GM18873 (cell line): Measurements from ENCODE around the gene AKIRIN2.

ENCODE experiments used
- ATAC-seq: cut with Tn5 transposase; IDR thresholded peaks from one replicate; pipeline ENCODE4 v1.9.1; 2021; ENCODE audit warnings: mild to moderate bottlenecking, moderate library complexity, moderate number of reproducible peaks; ENCODE audit not compliant: unreplicated experiment, low FRiP score

AKIRIN2 gene

DNA sequence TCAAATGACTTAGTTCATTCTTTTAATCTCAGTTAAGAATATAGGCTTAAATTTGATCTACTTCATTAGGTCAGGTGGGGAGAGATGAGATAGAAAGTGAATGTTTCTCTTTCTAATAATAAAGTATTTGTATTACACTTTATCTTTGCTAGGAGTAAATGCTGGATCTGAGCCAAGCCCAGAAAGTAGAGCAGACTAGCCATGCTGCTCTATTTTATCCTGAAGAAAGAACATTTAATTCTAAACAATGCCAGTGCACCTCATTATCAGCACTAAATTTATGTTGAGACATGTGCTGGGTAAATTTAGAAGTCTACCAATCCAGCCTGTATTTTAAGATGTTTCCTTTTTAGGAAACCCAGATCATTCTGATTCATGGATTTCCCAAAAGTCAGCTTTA lies 43.5 kb downstream of the AKIRIN2 start:
- no peak for ATAC-seq

DNA sequence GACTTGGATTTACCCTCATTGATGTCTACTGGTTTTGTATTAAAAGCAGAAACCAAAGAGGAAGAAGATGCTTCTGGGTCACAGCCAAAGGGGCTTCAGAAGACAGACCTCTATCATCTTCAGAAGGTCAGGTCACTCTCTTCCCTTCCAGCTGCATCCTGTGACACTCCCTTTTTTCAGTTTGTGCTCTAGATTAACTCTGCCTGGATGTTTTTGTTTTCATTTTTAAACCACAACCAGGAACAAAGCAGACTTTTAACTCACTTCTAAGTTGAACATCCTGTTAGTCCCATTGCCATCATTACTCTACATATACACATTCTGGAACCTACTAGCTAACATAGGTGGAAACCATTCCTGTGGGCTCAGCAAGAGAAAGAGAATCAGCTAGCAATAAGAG lies 45.2 kb downstream of the AKIRIN2 start:
- ATAC-seq = peak; percentile 80

DNA sequence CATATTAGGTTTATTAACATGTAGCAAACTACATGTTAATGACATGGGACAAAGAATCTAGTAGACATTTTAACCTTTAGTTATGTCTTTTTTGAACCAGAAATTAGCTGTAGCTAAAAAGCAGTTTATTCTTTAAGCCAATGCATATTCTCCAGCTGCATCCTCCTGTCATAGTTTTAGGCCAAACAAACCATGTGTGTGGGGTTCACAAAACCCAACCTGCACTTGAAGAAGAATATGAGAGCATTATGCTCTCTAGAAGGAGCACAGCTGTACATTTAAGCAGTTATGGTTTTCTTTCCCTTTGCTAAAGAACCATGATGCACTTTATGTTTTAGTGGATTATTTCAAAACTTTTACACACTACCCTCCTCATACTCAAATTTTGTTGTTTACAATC lies 46.2 kb downstream of the AKIRIN2 start:
- ATAC-seq = no peak

DNA sequence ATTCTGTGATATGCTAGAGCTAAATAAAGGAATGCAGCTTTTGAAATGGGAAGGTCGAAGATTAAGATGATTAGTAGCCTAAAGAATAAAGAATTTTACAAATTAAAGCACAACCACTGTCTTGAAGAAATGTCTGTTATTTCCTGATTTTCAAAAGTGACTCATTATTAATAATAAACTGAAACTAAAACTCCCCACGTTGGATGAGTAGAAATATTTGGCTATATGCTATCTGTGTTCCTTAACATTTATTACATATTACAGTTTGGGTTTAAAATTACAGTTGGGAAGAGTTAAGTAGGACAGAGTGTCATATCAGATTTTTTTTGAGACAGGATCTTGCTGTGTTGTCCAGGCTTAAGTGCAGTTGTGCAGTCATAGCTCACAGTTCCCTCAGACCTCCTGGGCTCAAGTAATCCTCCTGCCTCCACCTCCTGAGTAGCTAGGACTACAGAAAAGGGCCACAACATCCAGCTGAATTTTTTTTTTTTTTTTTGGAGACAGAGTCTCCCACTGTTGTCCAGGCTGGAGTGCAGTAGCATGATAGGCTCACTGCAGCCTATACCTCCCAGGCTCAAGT lies 47.1 kb downstream of the AKIRIN2 start:
- no peak for ATAC-seq

DNA sequence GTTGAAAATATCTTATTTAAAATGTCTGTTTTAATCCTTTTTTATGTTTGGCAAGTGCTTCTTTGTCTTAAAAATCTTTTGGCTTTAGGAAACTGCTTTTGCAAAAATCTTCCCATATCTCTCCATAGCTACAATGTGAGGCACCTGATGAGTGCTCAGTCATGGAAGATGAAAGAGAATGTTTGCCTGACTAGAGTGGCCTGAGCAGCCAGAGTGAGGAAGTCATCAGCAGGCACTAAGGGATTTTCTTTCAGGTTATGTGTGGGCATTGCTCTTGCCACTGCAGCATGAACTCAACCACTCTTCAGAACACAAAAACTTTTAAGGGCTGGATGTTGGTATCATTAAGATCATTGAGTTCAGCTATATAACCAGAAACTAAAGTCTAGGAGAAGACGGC lies 47.9 kb downstream of the AKIRIN2 start:
- ATAC-seq = no peak

DNA sequence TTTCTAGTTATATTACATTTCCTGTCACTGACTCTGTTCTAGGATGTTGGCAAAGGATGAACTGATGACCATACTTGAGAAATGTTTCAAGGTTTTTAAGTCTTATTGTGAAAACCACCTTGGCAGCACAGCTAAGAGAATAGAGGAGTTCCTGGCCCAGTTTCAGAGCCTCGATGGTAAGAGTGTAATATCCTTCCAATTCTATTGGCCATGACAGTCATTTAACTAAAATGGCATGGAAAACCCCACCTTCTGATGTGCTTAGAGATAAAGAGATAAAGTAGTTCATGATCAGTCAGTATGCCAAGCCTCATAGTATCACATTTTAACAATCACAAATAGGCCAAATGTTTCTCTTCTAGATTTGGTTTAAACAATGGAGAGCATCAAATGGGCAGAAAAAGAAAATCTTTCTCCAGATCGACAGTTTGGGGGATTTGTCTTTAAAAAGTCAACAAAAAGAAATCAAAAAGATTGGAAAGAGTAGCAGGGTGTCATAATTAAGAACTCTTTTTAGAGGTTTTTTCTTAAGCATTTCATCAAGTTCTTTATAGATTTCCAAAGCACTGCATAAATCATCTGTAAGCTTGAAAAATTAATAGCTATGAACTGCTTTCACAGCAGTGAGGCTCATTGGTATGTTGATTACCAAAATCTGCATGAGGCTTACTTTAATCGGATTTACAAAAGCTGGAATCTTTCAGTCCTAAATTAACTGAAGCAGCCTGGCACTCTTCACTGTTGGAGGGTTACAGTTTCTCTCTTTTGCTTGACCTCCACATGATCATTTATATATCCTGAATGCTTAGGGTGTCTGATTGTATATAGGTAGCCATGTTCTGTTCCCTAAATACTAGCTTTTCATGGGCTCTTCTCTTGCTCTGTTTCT lies 48.7 kb downstream of the AKIRIN2 start:
- ATAC-seq = no peak

DNA sequence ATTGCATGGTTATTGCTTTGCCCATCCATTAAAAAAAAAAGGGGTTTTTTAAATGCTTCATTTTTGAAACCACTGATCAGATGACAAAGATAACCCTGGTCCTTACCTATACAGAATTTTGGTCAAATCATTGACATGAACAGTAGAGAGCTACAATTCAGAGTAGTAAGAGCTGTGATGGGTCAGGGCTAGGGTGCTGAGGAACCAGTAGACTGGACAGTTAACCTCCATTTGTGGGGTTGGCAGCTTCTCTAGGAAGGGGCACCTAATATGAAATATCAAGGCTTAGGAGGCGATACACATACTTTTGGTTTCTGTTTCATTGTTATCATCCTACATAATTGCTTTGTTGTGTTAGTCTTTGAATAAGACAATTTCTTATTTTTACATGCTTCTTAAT lies 57.0 kb downstream of the AKIRIN2 start:
- ATAC-seq = no peak

DNA sequence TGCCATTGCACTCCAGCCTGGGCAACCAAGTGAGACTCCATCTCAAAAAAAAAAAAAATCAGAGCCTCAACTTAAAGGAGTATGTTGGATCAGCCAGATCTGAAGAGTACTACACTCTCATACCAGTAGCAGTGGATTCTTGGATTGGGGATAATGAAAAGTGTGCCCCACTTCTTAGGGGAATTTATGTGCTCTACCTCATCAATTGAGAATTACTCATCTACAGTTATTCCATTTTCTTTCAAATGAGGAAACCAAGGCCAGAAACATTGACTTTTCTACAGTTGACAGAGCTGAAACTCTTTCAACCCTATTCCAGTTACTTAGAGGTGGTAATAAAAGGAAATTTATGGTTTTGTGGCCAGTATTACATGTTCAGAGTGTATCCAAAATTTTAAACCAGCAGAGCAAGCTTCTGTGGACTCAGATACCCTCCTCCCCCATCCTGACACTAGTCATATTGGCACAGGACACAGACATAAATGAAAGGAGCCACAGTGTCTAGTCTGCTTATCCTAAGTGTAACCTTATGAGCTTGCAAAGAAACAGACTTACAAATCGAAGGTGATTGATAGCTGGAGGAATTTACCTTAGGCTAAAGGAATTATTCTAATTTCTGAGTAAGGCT lies 60.9 kb downstream of the AKIRIN2 start:
- ATAC-seq = no peak

DNA sequence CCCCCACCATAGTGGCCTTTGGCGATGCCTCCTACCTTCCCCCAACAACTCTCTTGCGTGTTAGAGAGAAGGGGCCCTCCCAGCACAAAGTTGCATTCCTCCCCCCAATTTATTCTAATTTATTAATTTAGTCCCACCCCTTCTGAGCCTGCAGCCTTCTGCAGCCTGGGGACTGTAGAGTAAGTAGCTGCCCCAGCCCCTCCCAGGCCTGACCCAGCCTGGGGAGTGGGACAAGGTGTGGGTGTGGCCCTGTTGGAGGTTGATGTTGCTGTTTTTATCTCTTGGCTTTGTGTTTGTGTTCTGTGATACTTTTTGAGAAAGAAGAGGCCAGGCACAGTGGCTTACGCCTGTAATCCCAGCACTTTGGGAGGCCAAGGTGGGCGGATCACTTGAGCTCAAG lies 62.7 kb downstream of the AKIRIN2 start:
- ATAC-seq = no peak

DNA sequence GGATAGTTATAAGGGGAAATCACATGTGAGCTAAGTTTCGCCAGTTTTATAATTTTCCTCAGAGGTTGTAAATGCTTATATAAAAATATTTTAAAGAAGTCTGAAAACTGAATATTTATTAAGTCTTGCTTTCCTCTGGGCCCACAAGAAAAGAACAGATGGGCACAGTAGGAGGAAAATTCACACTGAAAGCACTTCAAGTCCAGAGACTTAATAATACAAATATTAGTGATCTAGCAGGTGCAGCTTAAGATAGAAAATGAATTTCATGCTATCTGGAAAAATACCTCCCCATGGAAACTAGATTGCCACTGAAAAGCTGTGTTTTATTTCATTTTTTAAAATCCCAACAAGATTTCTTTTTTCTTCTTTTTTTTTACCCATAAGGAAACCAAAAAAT lies 64.9 kb downstream of the AKIRIN2 start:
- ATAC-seq = no peak

DNA sequence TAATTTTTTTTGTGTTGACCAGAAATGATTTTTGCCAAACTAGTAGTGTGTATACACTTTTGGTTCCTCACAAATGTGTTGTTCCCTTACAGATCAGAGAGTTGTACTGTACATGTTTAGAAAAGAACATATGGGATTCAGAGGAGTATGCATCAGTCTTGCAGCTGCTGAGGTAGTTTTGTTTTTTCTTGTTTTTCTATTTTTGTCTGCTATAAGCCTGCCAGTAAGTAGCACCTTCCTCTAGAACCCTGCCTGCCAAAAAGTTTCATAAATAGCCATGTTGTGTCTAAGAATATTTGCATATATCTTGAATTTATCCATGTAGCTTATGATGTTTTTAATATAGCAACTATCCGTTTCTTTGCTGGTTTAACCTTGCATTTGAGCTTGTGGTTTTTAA lies 65.7 kb downstream of the AKIRIN2 start:
- no peak for ATAC-seq

DNA sequence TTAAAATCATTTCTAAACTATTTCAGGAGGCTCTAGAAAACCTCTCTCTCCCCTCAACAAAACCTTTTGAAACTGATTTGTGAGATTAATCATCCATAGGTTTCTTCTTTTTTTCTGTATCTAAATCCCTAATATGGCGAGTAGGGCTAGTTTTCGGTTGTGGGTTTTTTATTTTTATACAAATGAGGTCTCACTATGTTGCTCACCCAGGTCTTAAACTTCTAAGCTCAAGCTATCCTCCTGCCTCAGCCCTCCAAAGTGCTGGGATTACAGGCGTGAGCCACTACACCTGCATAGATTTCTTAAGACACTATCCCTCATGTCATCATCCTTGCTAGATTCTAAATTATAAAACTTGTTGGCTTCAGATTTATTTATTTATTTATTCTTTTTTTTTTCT lies 68.2 kb downstream of the AKIRIN2 start:
- ATAC-seq = no peak

DNA sequence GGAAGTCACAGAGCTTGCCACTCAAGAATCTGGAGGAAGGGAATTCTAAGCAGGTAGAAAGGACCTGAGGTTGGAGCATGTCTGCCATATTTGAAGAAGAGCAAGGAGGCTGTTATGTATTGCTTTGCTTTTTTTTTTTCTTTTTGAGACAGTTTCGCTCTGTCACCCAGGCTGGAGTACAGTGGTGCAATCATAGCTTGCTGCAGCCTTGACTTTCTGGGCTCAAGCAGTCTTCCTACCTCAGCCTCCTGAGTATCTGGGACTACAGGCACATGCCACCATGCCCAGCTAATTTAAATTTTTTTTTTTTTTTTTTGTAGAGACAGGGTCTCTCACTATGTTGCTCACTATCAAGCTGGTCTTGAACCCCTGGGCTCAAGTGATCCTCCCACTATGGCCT lies 71.3 kb downstream of the AKIRIN2 start:
- no peak for ATAC-seq

DNA sequence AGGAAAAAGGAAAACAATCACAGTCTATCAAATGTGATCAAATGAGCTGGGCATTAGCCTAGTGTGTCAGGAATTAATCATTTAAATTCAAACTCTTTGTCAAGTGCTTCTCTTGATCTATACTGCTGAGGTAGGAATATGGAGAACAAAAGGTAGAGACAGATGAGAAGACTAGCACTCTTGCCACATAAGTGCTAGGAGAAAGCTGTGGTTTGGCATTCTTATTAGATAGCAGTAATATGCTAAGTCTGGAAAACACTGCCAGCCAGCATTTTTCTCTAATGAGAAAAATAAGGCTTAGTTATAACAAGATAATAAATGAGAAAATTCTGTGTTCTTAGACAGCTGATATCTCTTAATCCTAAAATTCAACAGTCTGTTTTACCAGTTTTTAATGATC lies 73.2 kb downstream of the AKIRIN2 start:
- ATAC-seq = no peak

DNA sequence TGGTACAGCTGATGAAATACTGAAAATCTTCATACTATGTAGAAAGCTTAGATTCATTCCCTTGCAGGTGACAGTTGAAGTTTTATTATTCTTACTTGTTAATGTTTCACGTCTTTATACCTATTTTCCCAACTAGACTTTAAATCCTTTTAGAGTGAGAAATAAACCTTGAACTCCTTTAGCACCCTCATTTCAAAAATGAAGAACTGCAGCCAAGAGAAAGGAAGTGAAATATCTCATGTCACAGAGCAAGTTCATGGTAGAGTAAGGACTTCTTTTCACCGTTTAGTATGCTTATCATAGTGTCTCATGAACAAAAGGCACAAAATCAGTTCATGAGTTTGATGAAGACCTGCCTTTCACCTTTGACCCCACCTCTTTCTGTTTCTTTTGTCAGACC lies 73.6 kb downstream of the AKIRIN2 start:
- no peak for ATAC-seq
